A673 (cell line): Measurements from ENCODE around the gene TEX51. TPM values are rescaled to one million over a fixed set of nuclear protein-coding genes. Genes with fewer than 3 reads are reported as not detected.

Source experiments
- BruUV-seq: library from RNA; stranded (reverse); fragments of 400-500 nt; replicated peaks from 2 replicates; lab custom pipeline; 2021; lab: Mats Ljungman, UMichigan
- CTCF ChIA-PET: fragments of 300-600 bp; sonication (Branson Sonifier 250); formaldehyde crosslinking; loops from one replicate; lab custom pipeline; 2022; ENCODE audit warnings: antibody characterized with exemption; lab: Charles Lee
- POLR2A ChIA-PET: fragments of 300-600 bp; sonication (Branson Sonifier 250); formaldehyde crosslinking; loops from one replicate; lab custom pipeline; 2022; ENCODE audit warnings: antibody characterized with exemption; ENCODE audit not compliant: low non-redundant PET; lab: Charles Lee
- DNase-seq: peaks from one replicate; pipeline ENCODE4 v3.0.0-alpha.2; 2015; ENCODE audit warnings: low spot score
- H3K27ac ChIP-seq: fragments of 200-600 bp; sonication (generic); 2 replicates; pipeline ENCODE4 v1.5.1; 2016; ENCODE audit warnings: mixed run types, low read depth, mild to moderate bottlenecking, mixed read lengths, antibody characterized with exemption, low read length; ENCODE audit not compliant: poor library complexity, severe bottlenecking
- H3K27me3 ChIP-seq: fragments of 200-600 bp; sonication (generic); replicated peaks from 2 replicates; pipeline ENCODE4 v1.6.1; 2017; ENCODE audit warnings: mixed run types, low read depth, mild to moderate bottlenecking, mixed read lengths, antibody characterized with exemption, low read length; ENCODE audit not compliant: insufficient read depth, poor library complexity
- H3K36me3 ChIP-seq: fragments of 200-600 bp; sonication (generic); 2 replicates; pipeline ENCODE4 v1.6.1; 2016; ENCODE audit warnings: mixed run types, mild to moderate bottlenecking, mixed read lengths, antibody characterized with exemption, low read length; ENCODE audit not compliant: insufficient read depth, poor library complexity, severe bottlenecking
- H3K4me1 ChIP-seq: fragments of 200-600 bp; sonication (generic); 2 replicates; pipeline ENCODE4 v1.6.1; 2017; ENCODE audit warnings: mixed run types, mild to moderate bottlenecking, mixed read lengths, antibody characterized with exemption, low read length; ENCODE audit not compliant: insufficient read depth, poor library complexity, severe bottlenecking
- H3K4me3 ChIP-seq: fragments of 200-600 bp; sonication (generic); 2 replicates; pipeline ENCODE4 v1.5.1; 2016; ENCODE audit warnings: low read depth, mixed run types, mild to moderate bottlenecking, mixed read lengths, low read length; ENCODE audit not compliant: poor library complexity, severe bottlenecking
- H3K9me3 ChIP-seq: fragments of 200-600 bp; sonication (generic); 2 replicates; pipeline ENCODE4 v1.6.1; 2016; ENCODE audit warnings: mixed run types, low read depth, mild to moderate bottlenecking, mixed read lengths, antibody characterized with exemption, low read length; ENCODE audit not compliant: poor library complexity, severe bottlenecking
- EZH2 ChIP-seq: fragments of 200-600 bp; sonication (generic); IDR thresholded peaks from 2 replicates; pipeline ENCODE4 v1.6.1; 2017; ENCODE audit warnings: borderline replicate concordance, low read depth, mild to moderate bottlenecking, mixed read lengths, antibody characterized with exemption, low read length; ENCODE audit not compliant: poor library complexity, severe bottlenecking
- intact Hi-C: fragments of 100-400 bp; cut with micrococcal nuclease; formaldehyde crosslinking; loops from one replicate; pipeline ENCODE4 v1.10.0; 2022; ENCODE audit not compliant: unreplicated experiment
- total RNA-seq: library from RNA; stranded (reverse); gene quantifications from 2 replicates; pipeline ENCODE4 v1.2.3, GENCODE V29; 2021
- TF ChIP-seq, protein P1 (sequence below): fragments of 300-800, 200-600 bp; sonication (generic); conservative IDR thresholded peaks from 2 replicates; pipeline ENCODE4 v1.5.1; 2017; ENCODE audit warnings: low read depth, mild to moderate bottlenecking, antibody characterized with exemption, low read length, moderate library complexity, mixed read lengths

The TEX51 gene
- total RNA-seq, 1 experiment from 2014 or later: not detected

- Histone ChIP-seq H3K27ac (no peak overlapping the region), H3K27me3 (no peaks in the 10 kb centered on the region), H3K36me3 (no peaks in the 10 kb centered on the region), H3K9me3 (no peaks in the 10 kb centered on the region), H3K4me3 (no peak overlapping the region), H3K4me1 (no peaks in the 10 kb centered on the region)
- no TSS peak for BruUV-seq
- no peak for DNase-seq
- intact Hi-C loops: no loop called here
- ChIA-PET POLR2A (no interaction called here), CTCF (no interaction called here)
- no peak for TF ChIP-seq EZH2
- TF ChIP-seq, protein P1, sequence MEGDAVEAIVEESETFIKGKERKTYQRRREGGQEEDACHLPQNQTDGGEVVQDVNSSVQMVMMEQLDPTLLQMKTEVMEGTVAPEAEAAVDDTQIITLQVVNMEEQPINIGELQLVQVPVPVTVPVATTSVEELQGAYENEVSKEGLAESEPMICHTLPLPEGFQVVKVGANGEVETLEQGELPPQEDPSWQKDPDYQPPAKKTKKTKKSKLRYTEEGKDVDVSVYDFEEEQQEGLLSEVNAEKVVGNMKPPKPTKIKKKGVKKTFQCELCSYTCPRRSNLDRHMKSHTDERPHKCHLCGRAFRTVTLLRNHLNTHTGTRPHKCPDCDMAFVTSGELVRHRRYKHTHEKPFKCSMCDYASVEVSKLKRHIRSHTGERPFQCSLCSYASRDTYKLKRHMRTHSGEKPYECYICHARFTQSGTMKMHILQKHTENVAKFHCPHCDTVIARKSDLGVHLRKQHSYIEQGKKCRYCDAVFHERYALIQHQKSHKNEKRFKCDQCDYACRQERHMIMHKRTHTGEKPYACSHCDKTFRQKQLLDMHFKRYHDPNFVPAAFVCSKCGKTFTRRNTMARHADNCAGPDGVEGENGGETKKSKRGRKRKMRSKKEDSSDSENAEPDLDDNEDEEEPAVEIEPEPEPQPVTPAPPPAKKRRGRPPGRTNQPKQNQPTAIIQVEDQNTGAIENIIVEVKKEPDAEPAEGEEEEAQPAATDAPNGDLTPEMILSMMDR: no peak
These were observed 16.3 kb downstream of the TEX51 start for GRCh38 chr2:126914811-126915500.

DNA sequence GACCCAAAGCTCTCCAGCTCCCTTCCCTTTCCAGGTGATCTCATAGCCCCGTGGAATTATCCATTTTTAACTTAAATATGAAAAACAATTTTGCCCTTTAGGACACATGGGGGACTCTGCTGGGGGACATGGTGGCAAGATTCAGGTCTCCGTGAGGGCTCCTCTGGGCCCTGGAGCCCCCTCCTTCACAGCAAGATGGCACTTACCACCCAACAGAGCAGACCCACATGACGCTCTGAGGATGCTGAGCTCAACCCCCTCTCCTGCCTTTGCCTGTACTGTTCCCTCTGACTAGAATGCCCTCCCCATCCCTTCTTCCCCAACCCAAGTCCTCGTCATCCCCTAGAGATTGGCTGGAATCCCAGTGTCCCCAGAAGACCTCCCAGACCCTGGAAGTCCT, 17.2 kb downstream of the TEX51 start:
- H3K4me1 ChIP-seq: no peaks in the 10 kb centered on the region
- H3K27ac ChIP-seq: no peak overlapping the region
- TF ChIP-seq, protein P1: no peak
- TF ChIP-seq EZH2: no peak
- H3K27me3 ChIP-seq: no peaks in the 10 kb centered on the region
- DNase-seq: no peak
- H3K4me3 ChIP-seq: no peak overlapping the region
- no TSS peak for BruUV-seq
- no peaks in the 10 kb centered on the region for H3K36me3 ChIP-seq
- intact Hi-C loops: no loop called here
- CTCF ChIA-PET: no interaction called here
- no peaks in the 10 kb centered on the region for H3K9me3 ChIP-seq
- POLR2A ChIA-PET: no interaction called here

DNA sequence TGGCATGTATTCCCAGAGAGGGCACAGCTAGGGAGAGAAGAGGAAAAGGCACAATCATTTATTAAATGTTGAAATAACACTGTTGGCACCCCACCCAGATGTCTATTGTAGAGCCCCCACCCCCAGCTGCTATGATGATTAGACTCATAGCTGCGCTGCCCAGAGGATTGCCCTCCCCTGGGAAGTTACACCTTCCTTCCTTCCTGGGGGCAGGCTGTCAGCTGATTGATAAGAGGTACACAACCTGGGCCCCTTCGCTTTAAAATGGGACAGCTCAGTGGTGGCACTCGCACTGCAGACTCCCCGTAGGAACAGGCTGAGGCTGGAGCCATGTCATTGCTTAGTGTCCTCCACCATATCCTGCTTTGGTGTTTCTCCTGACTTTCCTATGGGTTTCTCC, 18.1 kb downstream of the TEX51 start:
- no peaks in the 10 kb centered on the region for H3K36me3 ChIP-seq
- no peaks in the 10 kb centered on the region for H3K9me3 ChIP-seq
- no peak overlapping the region for H3K27ac ChIP-seq
- POLR2A ChIA-PET: no interaction called here
- no peak for DNase-seq
- no peak for TF ChIP-seq EZH2
- TF ChIP-seq, protein P1: no peak
- H3K4me1 ChIP-seq: no peaks in the 10 kb centered on the region
- intact Hi-C loops: no loop called here
- no TSS peak for BruUV-seq
- CTCF ChIA-PET: no interaction called here
- no peaks in the 10 kb centered on the region for H3K27me3 ChIP-seq
- no peak overlapping the region for H3K4me3 ChIP-seq
